ENCODE data around the gene TAF15.

TAF15 gene

DNA sequence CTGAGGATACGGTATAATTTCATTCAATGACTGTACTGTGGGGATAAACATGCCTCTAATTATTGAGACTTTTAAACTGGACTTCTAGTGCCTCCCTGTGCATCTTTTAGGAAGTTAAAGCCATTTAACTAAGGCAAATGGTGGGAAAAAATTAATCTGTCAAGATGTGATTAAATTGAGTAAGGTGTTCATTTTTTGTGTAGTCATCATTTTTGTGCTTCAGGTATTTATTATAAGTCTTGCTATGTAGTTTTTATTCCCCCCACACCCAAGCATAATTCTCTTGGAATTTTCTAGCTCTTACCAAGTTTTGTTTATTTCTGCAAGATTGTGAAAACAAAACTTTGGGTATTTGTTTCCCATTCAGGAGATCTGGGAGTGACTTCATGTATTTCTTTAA is 10.2 kb downstream of the TAF15 start:
- TF ChIP-seq POLR2AphosphoS5 (IDR thresholded peaks at IDR 0.05; ENCODE audit: borderline replicate concordance, low read depth, low read length) (no peak), FOXP2 (optimal IDR thresholded peaks at IDR 0.05; ENCODE audit: control extremely low read depth, extremely low read length, insufficient read depth) (no peak), EZH2 (IDR thresholded peaks at IDR 0.05) (no peak)
- Histone ChIP-seq H3K36me3 (ENCODE audit: insufficient read depth, low read length) (peaks cover 95% of the 10 kb centered on the region), H3K4me3 (no peak overlapping the region), H3K9ac (ENCODE audit: insufficient read length) (no peak overlapping the region), H3K9me3 (ENCODE audit: low read depth, low read length) (no peaks in the 10 kb centered on the region), H3K27ac (no peak overlapping the region)
- no peak for DNase-seq (ENCODE audit: low read depth, low spot score)

DNA sequence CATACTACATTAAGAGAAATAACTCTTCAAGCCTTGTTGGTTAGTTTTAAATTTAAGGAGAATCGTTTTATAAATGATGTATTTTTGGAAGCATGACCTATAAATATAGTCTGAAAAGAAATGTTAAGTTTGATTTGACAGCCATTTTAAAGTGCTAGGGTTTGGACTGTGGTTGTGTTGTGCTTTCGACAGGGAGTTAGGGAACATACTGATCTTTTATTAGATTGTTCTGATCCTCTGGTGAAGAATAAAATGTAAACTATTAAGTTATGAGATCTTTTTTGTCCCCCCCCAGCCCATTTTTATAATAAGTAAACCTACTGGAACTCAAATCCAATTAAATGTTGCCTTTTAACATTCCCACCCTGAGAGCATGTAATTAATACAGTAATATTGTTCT is 12.0 kb downstream of the TAF15 start:
- peaks cover 100% of the 10 kb centered on the region for H3K36me3 ChIP-seq (ENCODE audit: insufficient read depth, low read length)
- H3K9ac ChIP-seq (ENCODE audit: insufficient read length): no peak overlapping the region
- H3K4me3 ChIP-seq: no peak overlapping the region
- no peak for DNase-seq (ENCODE audit: low read depth, low spot score)
- no peaks in the 10 kb centered on the region for H3K9me3 ChIP-seq (ENCODE audit: low read depth, low read length)
- TF ChIP-seq FOXP2 (optimal IDR thresholded peaks at IDR 0.05; ENCODE audit: control extremely low read depth, extremely low read length, insufficient read depth): no peak
- peak overlapping the region; percentile 43 for H3K27ac ChIP-seq

DNA sequence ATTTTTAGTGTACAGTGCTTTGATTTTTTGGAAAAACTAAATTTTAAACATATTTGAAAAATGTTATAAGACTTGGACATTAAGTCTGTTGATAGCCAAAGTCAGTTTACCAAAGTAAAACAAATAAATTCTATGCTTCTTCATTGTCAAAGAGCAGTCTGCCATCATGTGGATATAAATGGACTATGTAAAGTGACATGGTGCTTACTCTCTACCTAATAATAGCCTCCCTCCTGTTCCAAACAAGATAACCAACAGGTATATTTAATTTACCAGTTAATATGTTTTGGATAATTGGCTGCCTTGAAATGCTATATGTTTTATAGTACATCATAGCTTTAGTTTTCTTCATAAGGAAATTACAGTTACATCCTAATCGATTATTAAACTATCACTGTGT is 15.9 kb downstream of the TAF15 start:
- no peaks in the 10 kb centered on the region for H3K9me3 ChIP-seq (ENCODE audit: low read depth, low read length)
- no peak for TF ChIP-seq FOXP2 (optimal IDR thresholded peaks at IDR 0.05; ENCODE audit: control extremely low read depth, extremely low read length, insufficient read depth)
- TF ChIP-seq POLR2AphosphoS5 (IDR thresholded peaks at IDR 0.05; ENCODE audit: borderline replicate concordance, low read depth, low read length): no peak
- no peak for TF ChIP-seq EZH2 (IDR thresholded peaks at IDR 0.05)
- H3K36me3 ChIP-seq (ENCODE audit: insufficient read depth, low read length): peaks cover 90% of the 10 kb centered on the region

DNA sequence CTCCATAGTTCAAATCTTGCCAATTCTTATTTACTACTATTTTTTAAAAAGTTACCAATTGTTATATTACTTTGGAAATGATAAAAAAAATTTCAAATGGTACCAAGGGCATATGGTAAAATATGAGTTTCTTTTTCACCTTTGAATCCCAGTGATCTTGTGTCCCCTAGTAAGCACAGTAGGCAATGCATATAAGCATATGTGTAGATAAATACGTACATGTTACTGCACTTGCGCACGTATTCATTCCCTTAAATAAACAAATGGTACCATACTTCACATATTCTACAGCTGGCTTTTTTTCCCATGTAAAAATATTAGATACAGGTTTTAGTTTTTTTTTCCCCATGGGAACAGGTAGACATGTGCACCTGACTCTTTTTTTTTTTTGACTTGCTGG is 31.8 kb downstream of the TAF15 start:
- no peak for DNase-seq (ENCODE audit: low read depth, low spot score)
- Histone ChIP-seq H3K9me3 (ENCODE audit: low read depth, low read length) (no peaks in the 10 kb centered on the region), H3K36me3 (ENCODE audit: insufficient read depth, low read length) (peaks cover 93% of the 10 kb centered on the region), H3K9ac (ENCODE audit: insufficient read length) (no peak overlapping the region), H3K4me3 (no peak overlapping the region), H3K27ac (no peak overlapping the region)
- TF ChIP-seq POLR2AphosphoS5 (IDR thresholded peaks at IDR 0.05; ENCODE audit: borderline replicate concordance, low read depth, low read length) (no peak), FOXP2 (optimal IDR thresholded peaks at IDR 0.05; ENCODE audit: control extremely low read depth, extremely low read length, insufficient read depth) (no peak), EZH2 (IDR thresholded peaks at IDR 0.05) (no peak)

More for the DNA sequence above, 15.9 kb downstream of the TAF15 start:
- Histone ChIP-seq H3K9ac (ENCODE audit: insufficient read length) (no peak overlapping the region), H3K4me3 (no peak overlapping the region), H3K27ac (no peak overlapping the region)
- no peak for DNase-seq (ENCODE audit: low read depth, low spot score)

DNA sequence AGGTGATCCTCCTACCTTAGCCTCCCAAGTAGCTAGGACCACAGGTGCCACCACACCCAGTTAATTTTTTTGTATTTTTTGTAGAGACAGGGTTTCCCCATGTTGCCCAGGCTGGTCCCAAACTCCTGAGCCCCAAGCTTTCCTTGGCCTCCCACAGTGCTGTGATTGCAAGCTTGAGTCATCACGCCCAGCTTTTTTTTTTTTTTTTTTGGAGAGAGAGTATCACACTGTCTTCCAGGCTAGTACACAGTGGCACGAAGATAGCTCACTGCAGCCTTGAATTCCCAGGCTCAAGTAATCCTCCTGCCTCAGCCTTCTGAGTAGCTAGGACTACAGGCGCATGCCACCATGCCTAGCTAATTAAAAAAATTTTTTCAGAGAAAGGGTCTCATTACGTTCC is 32.2 kb downstream of the TAF15 start:
- Histone ChIP-seq H3K36me3 (ENCODE audit: insufficient read depth, low read length) (peaks cover 93% of the 10 kb centered on the region), H3K27ac (no peak overlapping the region), H3K4me3 (no peak overlapping the region), H3K9ac (ENCODE audit: insufficient read length) (no peak overlapping the region), H3K9me3 (ENCODE audit: low read depth, low read length) (no peaks in the 10 kb centered on the region)
- no peak for DNase-seq (ENCODE audit: low read depth, low spot score)
- TF ChIP-seq EZH2 (IDR thresholded peaks at IDR 0.05) (no peak), POLR2AphosphoS5 (IDR thresholded peaks at IDR 0.05; ENCODE audit: borderline replicate concordance, low read depth, low read length) (no peak), FOXP2 (optimal IDR thresholded peaks at IDR 0.05; ENCODE audit: control extremely low read depth, extremely low read length, insufficient read depth) (no peak)

DNA sequence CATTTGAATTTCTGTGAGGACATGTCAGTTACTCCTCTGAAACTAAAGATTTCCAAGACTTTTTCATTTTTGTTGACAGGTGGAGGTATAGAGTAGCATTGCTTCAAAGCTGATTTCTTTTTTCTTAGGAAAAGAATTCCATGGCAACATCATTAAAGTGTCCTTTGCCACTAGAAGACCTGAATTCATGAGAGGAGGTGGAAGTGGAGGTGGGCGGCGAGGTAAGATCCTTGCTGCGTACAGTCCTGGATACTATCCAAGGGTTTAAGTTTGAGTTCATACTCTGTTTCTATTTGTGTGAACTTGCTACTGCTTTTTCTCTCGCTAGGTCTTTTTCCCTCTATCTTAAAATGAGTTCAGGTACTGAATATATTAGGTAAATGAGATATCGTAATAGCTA is 33.0 kb downstream of the TAF15 start:
- DNase-seq (ENCODE audit: low read depth, low spot score): no peak
- Histone ChIP-seq H3K9ac (ENCODE audit: insufficient read length) (no peak overlapping the region), H3K9me3 (ENCODE audit: low read depth, low read length) (no peaks in the 10 kb centered on the region), H3K27ac (no peak overlapping the region), H3K4me3 (no peak overlapping the region), H3K36me3 (ENCODE audit: insufficient read depth, low read length) (peaks cover 93% of the 10 kb centered on the region)
- TF ChIP-seq POLR2AphosphoS5 (IDR thresholded peaks at IDR 0.05; ENCODE audit: borderline replicate concordance, low read depth, low read length) (no peak), EZH2 (IDR thresholded peaks at IDR 0.05) (no peak), FOXP2 (optimal IDR thresholded peaks at IDR 0.05; ENCODE audit: control extremely low read depth, extremely low read length, insufficient read depth) (no peak)

DNA sequence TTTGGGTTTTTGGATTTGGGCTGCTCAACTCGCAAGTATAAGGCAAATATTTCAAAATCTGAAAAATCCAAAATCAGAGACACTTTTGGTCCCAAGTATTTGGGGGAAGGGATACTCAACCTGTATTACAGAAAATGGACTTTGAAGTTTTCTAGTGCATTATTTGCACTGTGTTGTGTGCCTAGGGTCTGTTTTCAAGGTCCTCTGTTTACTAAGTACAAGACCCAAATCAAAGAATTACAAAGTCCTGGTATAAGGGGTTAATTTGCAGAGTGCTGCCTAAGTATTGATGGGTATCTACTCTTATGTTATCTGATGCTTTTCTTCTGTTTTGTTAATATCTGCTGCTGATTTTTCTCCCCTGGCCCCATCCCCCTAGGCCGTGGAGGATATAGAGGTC is 34.4 kb downstream of the TAF15 start:
- no peak overlapping the region for H3K4me3 ChIP-seq
- H3K9me3 ChIP-seq (ENCODE audit: low read depth, low read length): no peaks in the 10 kb centered on the region
- no peak overlapping the region for H3K9ac ChIP-seq (ENCODE audit: insufficient read length)
- TF ChIP-seq FOXP2 (optimal IDR thresholded peaks at IDR 0.05; ENCODE audit: control extremely low read depth, extremely low read length, insufficient read depth) (no peak), POLR2AphosphoS5 (IDR thresholded peaks at IDR 0.05; ENCODE audit: borderline replicate concordance, low read depth, low read length) (no peak), EZH2 (IDR thresholded peaks at IDR 0.05) (no peak)
- DNase-seq (ENCODE audit: low read depth, low spot score): no peak
- peaks cover 93% of the 10 kb centered on the region for H3K36me3 ChIP-seq (ENCODE audit: insufficient read depth, low read length)
- no peak overlapping the region for H3K27ac ChIP-seq

DNA sequence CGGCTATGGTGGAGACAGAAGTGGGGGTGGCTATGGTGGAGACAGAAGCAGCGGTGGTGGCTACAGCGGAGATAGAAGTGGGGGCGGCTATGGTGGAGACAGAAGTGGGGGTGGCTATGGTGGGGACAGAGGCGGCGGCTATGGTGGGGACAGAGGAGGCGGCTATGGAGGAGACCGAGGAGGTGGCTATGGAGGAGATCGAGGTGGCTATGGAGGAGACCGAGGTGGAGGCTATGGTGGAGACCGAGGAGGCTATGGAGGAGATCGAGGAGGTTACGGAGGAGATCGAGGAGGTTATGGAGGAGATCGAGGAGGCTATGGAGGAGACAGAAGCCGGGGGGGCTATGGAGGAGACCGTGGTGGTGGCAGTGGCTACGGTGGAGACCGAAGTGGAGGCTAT is 35.3 kb downstream of the TAF15 start:
- no peak for TF ChIP-seq POLR2AphosphoS5 (IDR thresholded peaks at IDR 0.05; ENCODE audit: borderline replicate concordance, low read depth, low read length)
- TF ChIP-seq FOXP2 (optimal IDR thresholded peaks at IDR 0.05; ENCODE audit: control extremely low read depth, extremely low read length, insufficient read depth): no peak
- no peak for TF ChIP-seq EZH2 (IDR thresholded peaks at IDR 0.05)
- no peak for DNase-seq (ENCODE audit: low read depth, low spot score)
- H3K9ac ChIP-seq (ENCODE audit: insufficient read length): no peak overlapping the region
- no peak overlapping the region for H3K27ac ChIP-seq
- peaks cover 97% of the 10 kb centered on the region for H3K36me3 ChIP-seq (ENCODE audit: insufficient read depth, low read length)
- no peak overlapping the region for H3K4me3 ChIP-seq
- H3K9me3 ChIP-seq (ENCODE audit: low read depth, low read length): no peaks in the 10 kb centered on the region

DNA sequence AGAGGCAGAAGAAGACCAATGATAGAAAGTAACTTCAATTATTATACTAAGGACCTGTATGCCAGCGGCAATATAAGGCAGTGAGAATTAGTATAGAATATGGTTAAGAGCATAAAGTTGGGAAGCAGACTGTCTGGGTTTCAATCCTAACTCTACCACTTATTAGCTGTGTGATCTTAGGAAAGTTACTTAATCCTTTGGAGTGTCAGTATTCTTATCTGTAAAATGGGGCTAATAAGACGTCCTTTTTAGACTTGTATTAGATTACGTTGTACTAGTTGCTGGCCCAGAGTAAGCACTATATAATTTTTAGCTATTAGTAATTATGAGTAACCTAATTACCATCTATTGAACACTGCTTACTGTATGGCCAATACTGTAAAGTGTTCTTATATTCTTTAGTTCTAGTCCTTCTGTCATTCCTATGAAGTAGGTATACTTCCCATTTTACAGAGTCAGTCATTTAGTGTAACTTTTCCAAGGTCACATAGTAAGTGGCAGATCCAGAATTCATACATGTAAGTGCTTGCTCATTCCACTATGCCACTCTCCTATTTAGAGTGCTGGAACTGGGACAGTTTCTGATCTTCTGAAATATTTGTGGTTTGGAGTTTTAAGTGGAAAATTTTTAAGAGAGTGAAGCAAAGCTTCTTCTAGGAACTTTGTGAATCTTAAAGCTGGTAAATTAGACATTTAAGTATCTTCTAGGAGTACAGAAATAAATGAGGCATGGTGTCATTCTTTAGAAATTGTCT is 36.9 kb downstream of the TAF15 start:
- Histone ChIP-seq H3K27ac (0 out of 2 replicates have a peak overlapping the region, but pooled peaks have one; percentile 17), H3K36me3 (ENCODE audit: insufficient read depth, low read length) (peaks cover 94% of the 10 kb centered on the region), H3K9me3 (ENCODE audit: low read depth, low read length) (no peaks in the 10 kb centered on the region), H3K4me3 (no peak overlapping the region), H3K9ac (ENCODE audit: insufficient read length) (no peak overlapping the region)
- DNase-seq (ENCODE audit: low read depth, low spot score): no peak
- no peak for TF ChIP-seq POLR2AphosphoS5 (IDR thresholded peaks at IDR 0.05; ENCODE audit: borderline replicate concordance, low read depth, low read length)
- TF ChIP-seq FOXP2 (optimal IDR thresholded peaks at IDR 0.05; ENCODE audit: control extremely low read depth, extremely low read length, insufficient read depth): no peak
- no peak for TF ChIP-seq EZH2 (IDR thresholded peaks at IDR 0.05)
